HG02798 (cell line): ENCODE data around the gene MAPK9.
"Not testable (repeated sequence)": the region's sequence is repeated elsewhere in the genome, so short reads cannot be mapped to it uniquely, and the experiment has no call there.

Experiments used
- ATAC-seq: cut with Tn5 transposase; IDR thresholded peaks from one replicate; pipeline ENCODE4 v1.9.1; 2021; ENCODE audit warnings: mild to moderate bottlenecking; ENCODE audit not compliant: unreplicated experiment, poor library complexity

MAPK9 gene

DNA sequence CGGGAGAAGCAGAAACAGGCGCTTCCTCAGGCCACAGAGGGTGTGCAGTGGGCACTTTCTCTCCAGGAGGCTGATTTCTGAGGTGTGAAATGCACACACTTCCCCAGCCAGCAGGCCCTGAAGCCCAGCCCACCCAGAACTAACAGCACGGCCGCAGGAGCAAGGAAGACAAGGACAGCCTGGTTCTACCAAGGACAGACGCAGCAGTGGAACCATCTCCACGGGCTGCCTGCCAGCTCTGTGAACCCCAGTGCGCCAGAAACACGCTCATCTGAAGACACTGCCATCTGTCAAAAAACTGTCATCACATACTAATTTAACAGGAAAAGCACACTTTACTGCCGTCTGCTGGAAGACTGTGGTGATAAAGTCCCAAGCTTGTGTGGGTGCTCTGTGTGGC is 40.7 kb downstream of the MAPK9 start:
- ATAC-seq = no peak

DNA sequence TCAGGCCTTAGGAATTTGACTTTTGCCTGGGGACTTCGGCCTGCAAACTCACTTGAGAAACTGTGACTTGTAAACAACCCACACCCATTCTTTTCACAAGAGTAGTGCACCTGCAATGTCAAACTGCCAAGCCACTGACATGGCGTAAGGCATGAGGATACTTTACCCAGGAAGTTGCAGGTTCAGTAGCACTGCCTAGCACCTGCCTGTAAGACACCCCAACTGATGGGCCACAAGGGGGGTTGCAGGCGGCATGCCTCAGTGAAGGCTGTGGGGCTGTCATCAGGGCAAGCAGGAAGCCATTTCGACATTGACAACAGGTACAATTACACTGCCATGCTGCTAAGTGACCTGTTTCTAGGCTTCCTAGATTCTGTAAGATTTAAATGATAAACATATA is 41.6 kb downstream of the MAPK9 start:
- no peak for ATAC-seq

DNA sequence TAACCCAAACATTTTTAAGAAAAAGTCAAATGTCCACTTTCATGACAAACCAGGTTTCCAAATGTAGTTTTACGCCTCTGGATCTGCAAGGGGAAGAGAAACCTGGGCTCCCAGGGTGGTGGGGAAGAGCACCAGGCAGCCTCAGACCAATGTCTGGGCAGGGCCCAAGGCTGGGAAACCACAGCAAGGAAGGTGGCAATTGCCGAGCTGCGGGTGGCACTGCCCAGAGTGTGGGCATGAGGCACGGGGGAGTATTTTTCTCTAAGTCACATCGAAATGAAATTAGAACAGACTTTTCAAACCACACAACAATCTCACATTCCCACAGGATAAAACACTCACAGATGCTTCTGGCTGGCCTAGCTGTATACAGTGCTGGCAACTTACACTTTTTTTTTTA is 50.3 kb downstream of the MAPK9 start:
- ATAC-seq = no peak

DNA sequence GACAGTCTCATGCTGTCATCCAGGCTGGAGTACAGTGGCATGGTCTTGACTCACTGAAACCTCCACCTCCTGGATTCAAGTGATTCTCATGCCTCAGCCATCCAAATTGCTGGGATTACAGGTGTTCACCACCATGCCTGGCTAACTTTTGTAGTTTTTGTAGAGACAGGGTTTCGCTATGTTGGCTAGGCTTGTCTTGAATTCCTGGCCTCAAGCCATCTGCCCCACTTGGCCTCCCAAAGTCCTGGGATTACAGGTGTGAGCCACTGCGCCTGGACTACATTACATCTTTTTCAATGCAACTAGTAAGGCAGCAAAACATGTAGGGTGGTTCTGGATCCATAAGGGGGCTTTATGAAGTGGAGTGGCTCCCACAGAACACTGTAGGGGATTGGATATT is 53.3 kb downstream of the MAPK9 start:
- no peak for ATAC-seq

DNA sequence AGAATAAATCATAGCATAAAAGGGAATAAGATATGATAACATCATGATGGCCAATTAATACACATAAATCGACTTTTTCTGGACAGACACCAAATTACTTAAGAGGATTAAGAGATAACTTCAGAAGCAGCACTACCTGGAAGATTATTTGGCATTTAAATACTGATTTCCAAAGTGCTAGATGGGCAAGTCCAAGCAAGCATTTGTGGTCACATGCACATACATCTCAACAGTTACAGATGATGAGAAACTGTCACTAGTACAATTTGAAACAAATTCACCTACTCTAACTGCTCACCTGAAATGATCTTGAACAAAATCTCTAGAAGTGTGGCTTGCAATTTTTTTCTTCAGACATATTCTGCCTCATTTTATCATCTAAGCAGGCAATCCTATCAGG is 56.0 kb downstream of the MAPK9 start:
- no peak for ATAC-seq

DNA sequence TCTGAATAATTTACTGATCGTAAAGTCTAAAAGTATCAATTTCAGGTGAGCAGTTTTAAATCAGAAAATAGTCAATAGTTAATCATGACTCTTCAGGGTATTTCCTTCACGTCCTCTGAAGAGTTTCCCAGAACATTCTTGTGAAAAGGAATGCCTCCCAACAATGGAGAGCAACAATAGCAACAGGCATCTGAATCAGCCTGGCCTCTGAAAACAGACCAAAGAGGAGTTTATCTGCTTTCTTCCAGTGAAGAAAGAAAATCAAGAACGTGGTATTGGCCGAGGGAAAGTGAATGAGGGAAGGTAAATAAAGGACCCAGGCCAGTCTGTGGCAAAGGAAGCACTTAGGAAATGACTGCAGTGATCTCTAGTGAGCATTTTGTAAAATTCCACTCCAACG is 56.8 kb downstream of the MAPK9 start:
- no peak for ATAC-seq

DNA sequence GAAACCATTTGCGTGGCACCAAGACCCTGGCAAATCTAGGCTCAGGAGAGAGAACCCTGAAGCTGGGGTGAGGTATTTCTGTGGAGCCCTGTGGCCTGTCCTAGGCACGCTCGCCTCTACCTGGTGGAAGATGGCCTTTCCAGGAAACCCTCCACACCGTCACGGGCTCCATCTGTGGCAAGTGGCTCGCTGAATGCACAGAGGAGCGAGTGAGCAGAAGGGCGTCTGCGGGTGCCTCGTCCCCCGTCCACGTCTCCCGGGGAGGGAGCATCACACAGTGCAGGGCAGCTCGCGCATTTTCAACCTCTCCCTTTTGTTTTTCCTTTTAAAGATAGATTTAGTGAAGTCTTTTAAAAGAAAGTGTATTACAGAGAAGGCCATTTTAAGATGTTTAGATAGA is 57.6 kb downstream of the MAPK9 start:
- no peak for ATAC-seq

DNA sequence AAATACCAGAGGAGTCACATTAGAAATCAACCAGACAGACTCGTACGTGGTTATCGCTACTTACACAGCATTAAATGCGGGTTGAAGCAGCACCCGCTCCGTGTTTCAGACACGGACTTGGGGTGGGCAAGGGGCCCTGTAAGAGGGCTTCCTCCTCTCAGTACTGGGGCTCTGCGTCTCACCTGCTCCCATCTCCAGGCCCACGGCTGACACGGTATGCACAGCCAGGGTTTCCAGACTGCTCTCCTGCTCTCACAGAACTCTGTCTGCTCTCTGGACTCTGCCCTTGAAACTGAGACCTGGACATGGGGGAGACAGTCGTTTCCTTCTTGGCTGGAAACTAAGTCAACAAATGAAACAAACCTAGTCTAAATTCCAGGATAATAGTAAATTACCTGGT is 58.2 kb downstream of the MAPK9 start:
- ATAC-seq = no peak

DNA sequence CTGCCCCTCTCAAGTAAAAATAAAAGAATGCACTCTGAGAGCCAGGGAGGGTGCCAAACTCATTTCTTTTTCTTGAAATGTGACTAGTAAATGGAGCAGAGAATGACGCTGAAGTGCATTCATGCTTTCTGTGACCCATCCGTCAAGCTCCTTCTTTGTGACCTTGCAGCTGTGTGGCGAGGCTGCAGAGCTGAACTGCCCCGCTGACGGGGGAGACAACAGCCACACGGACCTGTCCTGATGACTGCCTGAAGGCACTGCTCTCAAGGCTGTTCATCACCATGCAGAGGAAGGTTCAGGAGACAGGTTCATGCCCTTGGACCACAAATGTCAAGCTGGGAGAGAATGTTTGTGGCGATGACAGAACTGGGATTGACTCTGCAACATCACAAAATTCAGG is 61.9 kb downstream of the MAPK9 start:
- ATAC-seq = no peak

DNA sequence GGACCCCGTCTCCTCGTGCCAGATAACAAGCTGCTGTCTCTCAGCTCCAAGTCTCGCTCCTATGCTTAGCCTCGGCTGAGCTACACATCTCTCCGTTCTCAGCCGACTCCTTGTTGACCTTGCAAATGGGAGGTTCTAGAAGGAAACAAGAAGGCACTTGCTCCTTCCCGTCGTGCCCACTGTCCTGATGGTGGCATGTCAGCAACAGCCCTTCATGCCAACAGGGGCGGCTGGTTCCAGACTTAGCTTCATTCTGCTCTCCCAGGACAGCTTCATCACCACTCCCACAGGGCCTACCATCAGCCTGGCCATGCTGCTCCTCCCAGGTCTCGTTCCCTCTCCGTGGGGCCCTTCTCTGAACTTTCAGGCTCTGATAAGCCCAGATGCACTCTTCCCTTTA is 69.8 kb downstream of the MAPK9 start:
- ATAC-seq = no peak

DNA sequence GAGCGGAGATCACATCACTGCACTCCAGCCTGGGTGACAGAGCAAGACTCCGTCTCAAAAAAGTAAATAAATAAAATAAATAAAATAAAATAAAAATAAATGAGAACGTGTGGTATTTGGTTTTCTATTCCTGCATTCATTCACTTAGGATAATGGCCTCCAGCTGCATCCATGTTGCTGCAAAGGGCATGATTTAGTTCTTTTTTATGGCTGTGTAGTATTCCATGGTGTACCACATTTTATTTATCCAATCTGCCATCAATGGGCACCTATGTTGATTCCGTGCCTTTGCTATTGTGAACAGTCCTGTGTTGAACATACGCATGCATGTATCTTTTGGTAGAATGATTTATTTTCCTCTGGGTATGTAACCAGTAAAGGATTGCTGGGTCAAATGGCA is 74.1 kb downstream of the MAPK9 start:
- no peak for ATAC-seq

DNA sequence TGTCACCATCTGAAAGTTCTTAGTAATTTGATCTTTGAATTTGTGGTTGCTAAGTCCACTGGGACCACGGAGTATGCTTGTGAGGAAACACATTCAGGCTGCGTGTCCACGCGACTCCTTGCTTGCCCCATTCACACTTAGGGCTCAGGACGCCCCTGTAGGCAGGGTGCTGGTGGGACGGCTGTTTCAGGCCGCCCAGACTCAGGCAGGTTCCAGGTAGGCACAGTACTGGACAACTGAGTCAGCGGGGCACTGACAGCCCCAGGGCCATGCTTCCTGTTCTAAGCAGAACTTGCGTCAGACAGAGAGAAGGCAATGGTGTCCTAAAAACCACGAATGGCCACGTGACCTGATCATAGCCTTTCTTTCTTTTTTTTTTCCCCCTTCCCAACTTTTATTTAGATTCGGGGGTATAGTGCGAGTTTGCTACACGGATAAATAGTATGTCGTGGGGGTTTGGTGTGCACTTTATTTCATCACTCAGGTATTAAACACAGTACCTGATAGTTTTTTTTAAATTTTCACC is 75.2 kb downstream of the MAPK9 start:
- no peak for ATAC-seq

DNA sequence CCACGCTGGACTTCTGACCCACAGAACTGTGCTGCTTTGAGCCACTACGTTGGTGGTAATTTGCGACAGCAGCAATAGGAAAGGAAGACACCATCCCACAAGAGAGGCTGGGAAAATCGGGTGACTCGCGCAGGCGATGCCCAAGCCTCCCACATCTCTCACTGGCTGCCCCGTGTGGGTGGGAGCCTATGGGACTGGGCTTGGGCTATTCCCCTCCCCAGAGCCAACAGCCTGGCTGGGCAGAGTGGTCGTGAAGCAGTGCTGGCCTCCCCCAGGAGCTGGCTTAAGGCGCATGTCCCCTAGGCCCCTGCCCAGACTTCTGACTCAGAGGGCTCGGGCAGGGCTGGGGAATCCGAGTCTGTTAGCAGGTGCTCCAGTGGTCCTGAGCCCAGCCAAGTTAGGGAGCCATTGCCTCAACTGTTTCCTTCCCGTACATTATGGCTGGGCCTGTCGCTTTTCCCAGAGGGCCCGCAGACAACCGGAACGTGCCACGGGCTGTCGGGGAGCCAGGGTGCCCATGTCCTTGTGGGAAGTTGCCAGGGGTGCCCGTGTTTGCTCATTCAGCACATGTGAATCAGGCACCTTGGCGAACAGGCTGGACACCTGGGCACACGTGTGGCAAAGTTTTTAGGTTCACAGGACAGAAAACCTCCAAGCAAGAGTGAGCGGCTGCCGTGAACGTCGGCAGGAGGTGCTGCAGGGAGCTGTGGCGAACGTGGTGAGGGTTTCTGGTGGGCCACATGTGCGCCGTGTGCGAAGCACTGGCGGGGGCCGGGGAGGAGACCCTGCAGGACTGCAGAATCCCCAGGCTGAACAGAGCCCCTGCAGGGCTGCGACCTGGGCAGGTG is 75.9 kb downstream of the MAPK9 start:
- no peak for ATAC-seq

DNA sequence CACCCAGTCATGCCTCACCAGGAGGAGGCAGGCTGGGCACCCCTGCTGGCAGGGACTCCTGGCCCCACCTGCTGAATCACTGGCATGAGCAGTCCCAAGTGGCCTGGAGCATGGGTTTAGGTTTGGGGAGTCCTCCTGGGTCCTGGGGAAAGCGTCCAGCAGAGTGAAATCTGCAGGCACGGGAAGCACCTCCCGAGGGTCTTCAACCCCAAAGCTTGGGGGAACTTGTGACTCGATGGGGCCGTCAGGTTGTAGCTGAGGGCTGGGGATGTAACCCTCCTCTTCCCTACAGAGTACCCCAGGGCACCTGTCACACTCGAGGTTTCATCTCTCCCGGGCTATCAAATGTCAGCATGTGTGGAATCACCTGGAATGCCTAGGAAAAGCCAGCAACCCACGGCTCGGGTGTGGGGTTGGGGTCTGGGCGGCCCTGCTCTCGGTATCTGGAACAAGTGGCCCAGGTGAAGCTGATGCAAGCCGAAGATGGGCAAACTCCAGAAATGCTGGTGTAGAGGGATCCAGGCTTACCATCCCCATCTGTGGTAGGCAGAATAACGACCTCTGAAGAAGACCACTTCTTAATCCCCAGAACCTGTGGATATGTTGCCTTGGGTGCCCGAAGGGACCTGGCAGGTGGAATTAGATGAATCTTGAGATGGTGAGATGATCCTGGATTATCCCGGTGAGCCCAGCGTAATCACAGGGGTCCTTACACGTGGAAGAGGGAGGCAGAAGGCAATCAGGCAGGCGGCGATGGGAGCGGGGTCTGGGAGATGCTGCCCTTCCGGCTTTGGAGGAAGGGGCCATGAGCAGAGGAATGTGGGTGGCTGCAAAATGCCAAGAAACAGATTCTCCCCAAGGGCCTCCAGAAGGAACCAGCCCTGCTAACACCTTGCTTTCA is 76.8 kb downstream of the MAPK9 start:
- no peak for ATAC-seq

DNA sequence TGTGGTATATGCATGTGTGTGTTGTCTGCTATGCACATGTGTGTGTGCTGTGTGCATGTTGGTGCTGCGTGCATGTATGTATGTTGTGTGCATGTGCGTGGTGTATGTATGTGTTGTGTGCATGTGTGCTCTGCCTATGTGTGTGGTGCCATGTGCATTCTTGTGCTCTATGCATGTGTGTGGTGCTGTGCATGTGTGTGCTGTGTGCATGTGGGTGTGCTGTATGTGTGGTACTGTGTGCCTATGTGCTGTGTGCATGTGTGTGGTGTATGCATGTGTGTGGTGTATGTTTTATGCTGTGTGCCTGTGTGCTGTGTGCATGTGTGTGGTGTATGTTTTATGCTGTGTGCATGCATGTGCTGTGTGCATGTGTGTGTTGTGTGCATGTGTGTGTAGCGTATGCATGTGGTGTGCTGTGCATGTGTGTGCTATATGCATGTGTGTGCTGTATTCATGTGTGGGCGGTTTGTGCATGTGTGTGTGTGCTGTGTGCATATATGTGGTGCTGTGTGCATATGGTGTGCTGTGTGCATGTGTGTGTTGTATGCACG is 78.2 kb downstream of the MAPK9 start:
- ATAC-seq = no peak

DNA sequence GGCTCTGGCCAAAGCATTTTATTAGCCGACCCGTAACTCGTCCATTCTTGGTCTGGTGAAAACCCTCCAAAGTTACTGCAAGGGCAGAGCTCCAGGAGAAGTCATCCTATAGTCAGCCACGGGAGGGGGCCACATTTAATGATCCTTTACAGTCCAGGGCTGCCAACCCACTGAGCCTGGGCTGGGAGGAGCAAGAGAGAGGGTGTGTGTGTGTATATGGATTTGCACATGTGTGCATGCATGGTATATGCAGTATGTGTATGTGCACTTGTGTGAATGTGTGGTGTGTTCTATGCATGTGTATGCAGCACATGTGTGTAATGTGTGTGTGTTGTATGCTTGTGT is 78.7 kb downstream of the MAPK9 start:
- no peak for ATAC-seq

DNA sequence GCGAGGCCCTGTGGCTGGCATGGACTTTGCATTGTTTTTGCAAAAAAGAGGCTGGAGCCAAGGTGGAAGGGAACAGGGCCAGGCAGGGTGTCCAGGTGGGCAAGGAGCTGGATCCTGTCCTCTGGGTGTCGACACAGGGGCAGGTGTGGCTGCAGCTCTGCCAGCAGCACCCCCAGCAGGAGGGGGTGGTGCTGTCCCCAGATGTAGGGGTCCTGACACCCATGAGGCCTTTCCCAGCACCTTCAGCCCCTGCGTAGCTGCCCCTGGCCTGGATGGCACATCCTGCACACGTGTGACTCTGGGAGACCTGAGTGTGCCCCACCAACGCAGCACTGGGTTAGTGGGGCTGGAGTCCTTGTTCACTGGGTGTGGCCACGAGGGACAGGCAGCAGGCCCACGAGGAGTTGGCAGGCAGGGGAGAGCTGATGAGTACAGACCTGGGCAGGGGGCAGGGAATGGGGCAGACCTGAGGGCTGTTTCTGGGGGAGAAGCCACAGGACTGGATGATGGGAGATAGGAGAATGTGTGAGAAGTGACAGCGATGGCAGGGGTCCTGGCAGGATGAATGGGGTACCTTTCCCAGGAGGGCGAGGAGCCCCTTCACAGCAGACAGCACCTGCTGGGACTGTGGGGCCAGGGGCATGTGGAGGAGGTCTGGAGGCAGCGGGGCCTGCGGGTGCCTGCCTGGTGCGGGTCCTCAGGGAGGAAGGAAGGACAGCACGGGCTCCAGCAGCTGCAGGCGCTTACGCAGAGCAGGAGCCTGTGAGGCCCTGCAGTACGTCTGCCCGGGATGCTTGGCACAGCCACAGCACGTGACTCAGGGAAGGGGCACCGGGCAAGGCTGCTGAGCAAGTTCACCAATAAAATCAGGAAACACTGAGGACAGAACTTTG is 79.3 kb downstream of the MAPK9 start:
- no peak for ATAC-seq

DNA sequence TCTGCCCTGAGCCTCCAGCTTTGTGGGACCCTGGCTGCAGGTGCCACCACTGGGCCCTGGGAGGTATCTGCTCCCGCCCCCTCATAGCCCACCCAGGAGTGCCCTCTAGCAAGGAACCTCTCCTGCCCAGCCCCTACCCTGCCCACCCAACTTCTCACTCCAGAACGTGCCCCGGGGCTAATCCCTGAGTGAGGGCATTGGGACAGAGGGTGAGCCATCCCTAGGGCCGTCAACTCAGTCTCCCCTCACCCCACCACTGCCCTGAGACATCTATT is 80.2 kb downstream of the MAPK9 start:
- no peak for ATAC-seq

DNA sequence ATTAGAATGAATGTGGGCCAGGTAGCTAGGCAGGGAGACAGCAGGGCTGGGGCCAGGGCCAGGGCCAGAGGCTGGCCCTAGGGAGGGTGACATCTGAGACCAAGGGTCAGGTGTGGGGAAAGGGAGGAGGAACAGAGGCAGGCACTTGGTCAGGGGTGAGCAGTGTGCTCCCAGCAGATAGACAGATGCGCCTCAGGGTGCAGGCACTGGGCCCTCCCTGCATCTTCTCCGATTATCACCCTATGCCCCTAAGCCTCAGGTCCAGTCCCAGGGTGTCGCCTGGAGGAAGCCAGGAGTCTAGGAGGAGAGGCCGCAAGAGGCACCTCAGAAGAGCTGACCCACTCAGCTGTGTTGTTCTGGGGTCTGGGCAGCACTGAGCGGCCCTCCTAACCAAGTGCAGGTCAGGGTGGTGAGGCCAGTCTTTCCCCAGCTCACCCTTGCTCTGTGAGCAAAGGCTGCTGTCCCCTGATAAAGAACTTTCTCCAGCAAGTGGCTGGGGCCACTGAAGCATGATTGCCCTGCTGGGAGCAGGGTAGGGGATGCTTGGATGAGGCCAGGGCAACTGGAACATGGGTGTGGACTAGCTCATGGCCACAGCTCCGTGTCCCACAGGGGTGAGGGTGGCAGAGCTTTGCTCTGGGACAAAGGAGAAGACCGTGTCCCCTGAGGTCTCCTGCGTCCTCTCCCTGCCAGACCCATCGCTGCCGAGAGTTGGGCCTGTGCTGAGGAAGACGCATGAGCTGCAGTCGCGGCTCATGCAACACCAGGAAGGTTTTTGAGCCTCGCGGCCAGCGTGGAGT is 80.7 kb downstream of the MAPK9 start:
- no peak for ATAC-seq

DNA sequence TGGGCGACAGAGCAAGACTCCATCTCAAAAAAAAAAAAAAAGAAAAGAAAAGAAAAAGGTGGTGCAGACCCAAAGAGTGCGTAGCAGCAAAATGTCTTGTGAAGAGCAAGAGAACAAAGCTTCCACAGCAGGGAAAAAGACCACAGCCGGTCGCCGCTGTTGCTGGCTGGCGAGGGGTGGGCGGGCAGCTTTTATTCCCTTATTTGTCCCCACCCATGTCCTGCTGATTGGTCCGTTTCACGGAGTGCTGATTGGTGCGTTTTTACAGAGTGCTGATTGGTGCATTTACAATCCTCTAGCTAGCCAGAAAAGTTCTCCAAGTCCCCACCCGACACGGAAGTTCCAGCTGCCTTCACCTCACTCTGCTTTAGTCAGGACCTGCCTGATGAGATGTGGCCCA is 81.8 kb downstream of the MAPK9 start:
- not testable (repeated sequence) for ATAC-seq
